OCI-LY3 (cell line): ENCODE data around the gene AGBL4.

Source experiments
- CTCF ChIP-seq: fragments of 200-600, 300-600 bp; sonication (generic); IDR thresholded peaks from 2 replicates; pipeline ENCODE4 v1.5.1; 2014; ENCODE audit warnings: antibody characterized with exemption, low read length, low read depth
- EZH2phosphoT487 ChIP-seq: fragments of 200-600 bp; shearing (Covaris generic); IDR thresholded peaks from 2 replicates; pipeline ENCODE4 v1.6.1; 2018; ENCODE audit warnings: antibody characterized with exemption, mixed run types, low read depth

GRCh38 chr1:48943826-48944225 lies 1079.9 kb downstream of the AGBL4 start:
- no peak for TF ChIP-seq CTCF
- TF ChIP-seq EZH2phosphoT487: no peak
